NCI-H82 treated with DMSO at 0.1 percent for 48 hours (cell line): ENCODE measurements around the gene TAF11.
"Not testable (repeated sequence)": the region's sequence is repeated elsewhere in the genome, so short reads cannot be mapped to it uniquely, and the experiment has no call there.

Experiments
- DNase-seq: peaks from one replicate; lab custom pipeline; 2025; ENCODE audit not compliant: unreplicated experiment; lab: John Stamatoyannopoulos, UW

TAF11 gene

GRCh38 chr6:34906826-34907225, 19.0 kb upstream of the TAF11 start:
- no peak for DNase-seq

- DNase-seq = no peak
Measured at GRCh38 chr6:34904990-34905613, 17.3 kb upstream of the TAF11 start.

- DNase-seq = no peak
Measured at GRCh38 chr6:34901930-34902329, 14.1 kb upstream of the TAF11 start.

GRCh38 chr6:34900321-34901031, 12.6 kb upstream of the TAF11 start:
- DNase-seq = no peak

- not testable (repeated sequence) for DNase-seq
Measured at GRCh38 chr6:34899748-34900147, 11.9 kb upstream of the TAF11 start.

GRCh38 chr6:34897716-34898115, 9.9 kb upstream of the TAF11 start:
- no peak for DNase-seq

- no peak for DNase-seq
Measured at GRCh38 chr6:34897130-34897529, 9.3 kb upstream of the TAF11 start.

- DNase-seq = no peak
Measured at GRCh38 chr6:34894693-34895092, 6.9 kb upstream of the TAF11 start.

GRCh38 chr6:34891296-34891695, 3.5 kb upstream of the TAF11 start:
- DNase-seq = no peak

GRCh38 chr6:34890533-34890925, 2.7 kb upstream of the TAF11 start:
- no peak for DNase-seq

GRCh38 chr6:34888874-34889555, 1.2 kb upstream of the TAF11 start, which contains the start of gene ANKS1A:
ANKS1A (plus strand) TSS chr6:34889255; CDS start chr6:34889403, 148 bp downstream.
- peak; percentile 30 for DNase-seq

- DNase-seq = no peak
Measured at GRCh38 chr6:34888514-34888856, 643 bp upstream of the TAF11 start.

GRCh38 chr6:34885837-34886236, 2.0 kb downstream of the TAF11 start:
- DNase-seq = not testable (repeated sequence)

- no peak for DNase-seq
Measured at GRCh38 chr6:34884996-34885395, 2.8 kb downstream of the TAF11 start.

- DNase-seq = not testable (repeated sequence)
Measured at GRCh38 chr6:34884073-34884472, 3.8 kb downstream of the TAF11 start.

GRCh38 chr6:34877869-34878485, 9.9 kb downstream of the TAF11 start:
- DNase-seq = no peak

- DNase-seq = no peak
Measured at GRCh38 chr6:34877259-34877658, 10.6 kb downstream of the TAF11 start.

GRCh38 chr6:34876472-34876871, 11.4 kb downstream of the TAF11 start:
- DNase-seq = no peak

GRCh38 chr6:34875292-34876213, 12.3 kb downstream of the TAF11 start:
- no peak for DNase-seq

GRCh38 chr6:34872332-34872731, 15.5 kb downstream of the TAF11 start:
- no peak for DNase-seq

GRCh38 chr6:34871853-34872252, 16.0 kb downstream of the TAF11 start:
- no peak for DNase-seq
